Tibial nerve (tissue), 4 donors: ENCODE measurements around the gene OTP. TPM values are rescaled to one million over a fixed set of nuclear protein-coding genes. Genes with fewer than 3 reads are reported as not detected.

ENCODE experiments used
- DNase-seq, 2 donors: peaks; one replicate each; pipeline ENCODE4 v3.0.0-alpha.2; 2019; ENCODE audit warnings: low spot score in 2 of 2
- H3K27ac ChIP-seq, 4 donors: fragments of 200-600 bp; sonication (generic) in 3 of 4; one replicate each; pipeline ENCODE4 v1.5.1; 2017 to 2019; ENCODE audit warnings: mild to moderate bottlenecking in 1 of 4
- H3K27me3 ChIP-seq, 2 donors: fragments of 200-600 bp; sonication (generic) in 1 of 2; one replicate each; pipeline versions ENCODE4 v1.5.1 to v1.6.0; 2017 to 2019
- H3K36me3 ChIP-seq, 3 donors: fragments of 200-600 bp; sonication (generic); one replicate each; pipeline ENCODE4 v1.5.1; 2018 to 2019
- H3K4me1 ChIP-seq, 4 donors: fragments of 200-600 bp; sonication (generic) in 3 of 4; one replicate each; pipeline ENCODE4 v1.5.1; 2017 to 2019
- H3K4me3 ChIP-seq, 4 donors: fragments of 200-600 bp; sonication (generic) in 3 of 4; one replicate each; pipeline ENCODE4 v1.5.1; 2017 to 2019; ENCODE audit warnings: mild to moderate bottlenecking in 1 of 4, moderate library complexity in 1 of 4
- H3K9me3 ChIP-seq, 4 donors: fragments of 200-600 bp; sonication (generic) in 3 of 4; one replicate each; pipeline ENCODE4 v1.5.1; 2017 to 2019
- CTCF ChIP-seq, 5 experiments: fragments of 200-600 bp in 3 of 5; fragments of 450-650 bp in 2 of 5; sonication (generic) in 3 of 5; IDR thresholded peaks; one replicate each; pipeline ENCODE4 v1.5.1; 2016 to 2019; ENCODE audit warnings: antibody characterized with exemption in 5 of 5, mild to moderate bottlenecking in 3 of 5, moderate library complexity in 2 of 5
- EP300 ChIP-seq, 2 donors: sonication (generic); formaldehyde crosslinking; IDR thresholded peaks; one replicate each; pipeline ENCODE4 v1.6.1; 2017; ENCODE audit warnings: antibody characterized with exemption in 2 of 2, mild to moderate bottlenecking in 1 of 2
- POLR2A ChIP-seq, 2 donors: fragments of 450-650 bp; IDR thresholded peaks; one replicate each; pipeline ENCODE4 v1.6.1; 2017; ENCODE audit warnings: antibody characterized with exemption in 2 of 2, mild to moderate bottlenecking in 2 of 2, moderate library complexity in 2 of 2
- WGBS, 2 donors: methylation state at CpG; one replicate each; pipeline ENCODE4 v1.1.5; 2018; 5-methylcytosine and 5-hydroxymethylcytosine counted together
- total RNA-seq, 4 donors: library from RNA; depleted of rRNA; stranded (reverse); fragments of >200 nt; gene quantifications; one replicate each; pipeline ENCODE4 v1.1.0, GENCODE V29; 2016

OTP gene
- total RNA-seq, 4 donors from 2014 or later = not detected

GRCh38 chr5:77607324-77607723, 31.2 kb downstream of the OTP start:
- Histone ChIP-seq H3K27me3 (no peaks in the 10 kb centered on the region), H3K36me3 (no peaks in the 10 kb centered on the region), H3K4me3 (no peak overlapping the region), H3K4me1 (no peaks in the 10 kb centered on the region), H3K27ac (no peak overlapping the region), H3K9me3 (peaks cover 0 to 7% (median 0%) of the 10 kb centered on the region in 4 donors)
- TF ChIP-seq CTCF (IDR thresholded peaks at IDR 0.05) (no peak), EP300 (IDR thresholded peaks at IDR 0.05) (no peak), POLR2A (IDR thresholded peaks at IDR 0.05) (no peak)
- 59 to 61% methylated on average over 1 of the region's 1 CpG for WGBS, 2 donors
- no peak for DNase-seq

GRCh38 chr5:77606279-77606678, 32.2 kb downstream of the OTP start:
- Histone ChIP-seq H3K27ac (no peak overlapping the region), H3K4me1 (no peaks in the 10 kb centered on the region), H3K27me3 (no peaks in the 10 kb centered on the region), H3K4me3 (no peak overlapping the region), H3K9me3 (peaks cover 0 to 7% (median 0%) of the 10 kb centered on the region in 4 donors), H3K36me3 (no peaks in the 10 kb centered on the region)
- no peak for DNase-seq
- TF ChIP-seq EP300 (IDR thresholded peaks at IDR 0.05) (no peak), POLR2A (IDR thresholded peaks at IDR 0.05) (no peak), CTCF (IDR thresholded peaks at IDR 0.05) (no peak)

GRCh38 chr5:77599679-77600078, 38.8 kb downstream of the OTP start:
- Histone ChIP-seq H3K27me3 (no peaks in the 10 kb centered on the region), H3K9me3 (peaks cover 0 to 7% (median 0%) of the 10 kb centered on the region in 4 donors), H3K36me3 (no peaks in the 10 kb centered on the region), H3K4me1 (no peaks in the 10 kb centered on the region), H3K27ac (no peak overlapping the region), H3K4me3 (no peak overlapping the region)
- TF ChIP-seq POLR2A (IDR thresholded peaks at IDR 0.05) = no peak
- no peak for TF ChIP-seq CTCF (IDR thresholded peaks at IDR 0.05)
- no peak for TF ChIP-seq EP300 (IDR thresholded peaks at IDR 0.05)
- DNase-seq = no peak
- WGBS, 2 donors = 95% methylated on average over 2 of the region's 2 CpGs

- DNase-seq = no peak
These were observed 48.2 kb downstream of the OTP start for GRCh38 chr5:77590347-77590746.

GRCh38 chr5:77588175-77588574, 50.3 kb downstream of the OTP start:
- no peaks in the 10 kb centered on the region for H3K4me1 ChIP-seq
- H3K9me3 ChIP-seq = no peaks in the 10 kb centered on the region
- H3K4me3 ChIP-seq = no peak overlapping the region
- H3K27me3 ChIP-seq = no peaks in the 10 kb centered on the region
- no peaks in the 10 kb centered on the region for H3K36me3 ChIP-seq
- no peak overlapping the region for H3K27ac ChIP-seq
- no peak for DNase-seq
- no peak for TF ChIP-seq EP300 (IDR thresholded peaks at IDR 0.05)
- TF ChIP-seq CTCF (IDR thresholded peaks at IDR 0.05) = no peak
- TF ChIP-seq POLR2A (IDR thresholded peaks at IDR 0.05) = no peak

More at GRCh38 chr5:77590347-77590746, 48.2 kb downstream of the OTP start:
- Histone ChIP-seq H3K27ac (no peak overlapping the region), H3K4me3 (no peak overlapping the region), H3K27me3 (no peaks in the 10 kb centered on the region), H3K4me1 (no peaks in the 10 kb centered on the region), H3K9me3 (no peaks in the 10 kb centered on the region), H3K36me3 (no peaks in the 10 kb centered on the region)
- 57 to 61% methylated on average over 3 of the region's 3 CpGs for WGBS, 2 donors
- TF ChIP-seq POLR2A (IDR thresholded peaks at IDR 0.05) = no peak
- no peak for TF ChIP-seq CTCF (IDR thresholded peaks at IDR 0.05)
- no peak for TF ChIP-seq EP300 (IDR thresholded peaks at IDR 0.05)
